Choroid plexus epithelial cell (primary cell): ENCODE measurements around the gene DNASE2.

Experiments
- DNase-seq: peaks from one replicate; pipeline ENCODE4 v3.0.0-alpha.2; 2010; ENCODE audit warnings: low read depth
- H3K4me3 ChIP-seq: 2 replicates; pipeline ENCODE4 v1.5.1; 2011; ENCODE audit warnings: low read depth, mild to moderate bottlenecking, control low read depth, low read length, moderate library complexity
- TF ChIP-seq, protein P1 (sequence below): conservative IDR thresholded peaks from 2 replicates; pipeline ENCODE4 v1.5.1; 2011; ENCODE audit warnings: low read depth, mild to moderate bottlenecking, control low read depth, inconsistent platforms, low read length, moderate library complexity

The DNASE2 gene

GRCh38 chr19:12885749-12886650 lies 4.8 kb upstream of the DNASE2 start:
- TF ChIP-seq, protein P1, sequence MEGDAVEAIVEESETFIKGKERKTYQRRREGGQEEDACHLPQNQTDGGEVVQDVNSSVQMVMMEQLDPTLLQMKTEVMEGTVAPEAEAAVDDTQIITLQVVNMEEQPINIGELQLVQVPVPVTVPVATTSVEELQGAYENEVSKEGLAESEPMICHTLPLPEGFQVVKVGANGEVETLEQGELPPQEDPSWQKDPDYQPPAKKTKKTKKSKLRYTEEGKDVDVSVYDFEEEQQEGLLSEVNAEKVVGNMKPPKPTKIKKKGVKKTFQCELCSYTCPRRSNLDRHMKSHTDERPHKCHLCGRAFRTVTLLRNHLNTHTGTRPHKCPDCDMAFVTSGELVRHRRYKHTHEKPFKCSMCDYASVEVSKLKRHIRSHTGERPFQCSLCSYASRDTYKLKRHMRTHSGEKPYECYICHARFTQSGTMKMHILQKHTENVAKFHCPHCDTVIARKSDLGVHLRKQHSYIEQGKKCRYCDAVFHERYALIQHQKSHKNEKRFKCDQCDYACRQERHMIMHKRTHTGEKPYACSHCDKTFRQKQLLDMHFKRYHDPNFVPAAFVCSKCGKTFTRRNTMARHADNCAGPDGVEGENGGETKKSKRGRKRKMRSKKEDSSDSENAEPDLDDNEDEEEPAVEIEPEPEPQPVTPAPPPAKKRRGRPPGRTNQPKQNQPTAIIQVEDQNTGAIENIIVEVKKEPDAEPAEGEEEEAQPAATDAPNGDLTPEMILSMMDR: no peak
- no peak overlapping the region for H3K4me3 ChIP-seq
- no peak for DNase-seq

DNA sequence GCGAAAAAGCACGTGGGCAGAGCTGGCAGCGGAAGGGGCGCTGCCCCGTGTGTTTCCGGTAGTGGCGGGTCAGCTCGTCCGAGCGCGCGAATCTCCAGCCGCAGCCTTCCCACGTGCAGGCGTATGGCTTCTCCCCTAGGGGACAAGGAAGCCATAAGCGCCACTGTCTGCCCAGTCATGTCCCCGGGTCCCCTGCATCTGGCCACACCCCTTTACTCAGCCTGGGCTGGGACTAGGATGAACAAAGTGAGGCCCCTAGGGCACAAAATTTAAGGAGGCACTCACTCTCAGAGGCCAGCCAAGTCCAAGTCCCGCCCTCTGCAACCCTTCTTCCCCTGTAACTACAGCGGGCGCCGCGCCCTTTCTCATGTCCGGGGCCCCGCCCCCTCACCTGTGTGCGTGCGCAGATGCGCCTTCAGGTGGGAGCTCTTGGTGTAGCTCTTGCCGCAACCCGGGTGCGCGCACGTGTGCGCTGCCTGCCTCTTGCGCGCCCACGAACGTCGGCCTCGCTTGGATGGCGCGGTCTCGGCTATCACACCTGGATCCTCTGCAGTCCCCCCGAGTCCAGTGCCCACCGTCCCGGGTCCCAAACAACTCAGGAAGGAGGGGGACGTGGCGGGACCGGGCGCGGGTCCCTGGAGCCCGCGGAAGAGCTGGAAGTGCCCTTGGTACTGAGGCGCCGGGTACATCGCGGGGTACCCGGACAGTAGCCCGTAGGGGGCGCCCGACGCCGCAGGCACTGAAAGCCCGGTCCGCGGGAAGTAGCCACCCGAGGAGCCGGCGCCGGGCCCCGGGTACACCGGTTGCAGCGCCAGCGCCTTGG lies 3.9 kb upstream of the DNASE2 start:
- DNase-seq: peak; percentile 58
- TF ChIP-seq, protein P1: peak; percentile 69
- peak overlapping the region; percentile 32 for H3K4me3 ChIP-seq

DNA sequence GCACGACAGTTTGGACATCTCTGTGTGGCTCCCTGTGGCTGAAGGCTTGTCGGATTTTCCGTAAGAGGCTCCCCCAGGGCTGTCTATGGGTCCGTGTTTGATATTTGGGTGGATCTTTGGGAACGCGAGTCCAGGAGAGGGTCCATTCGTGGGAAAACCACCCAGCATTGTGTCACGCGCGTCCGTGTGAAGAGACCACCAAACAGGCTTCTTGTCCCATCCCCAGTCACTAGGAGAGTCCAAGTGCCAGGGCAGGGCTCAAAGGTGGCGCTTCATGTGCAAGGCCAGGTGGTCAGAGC lies 3.3 kb upstream of the DNASE2 start:
- no peak overlapping the region for H3K4me3 ChIP-seq
- TF ChIP-seq, protein P1: no peak
- DNase-seq: no peak

DNA sequence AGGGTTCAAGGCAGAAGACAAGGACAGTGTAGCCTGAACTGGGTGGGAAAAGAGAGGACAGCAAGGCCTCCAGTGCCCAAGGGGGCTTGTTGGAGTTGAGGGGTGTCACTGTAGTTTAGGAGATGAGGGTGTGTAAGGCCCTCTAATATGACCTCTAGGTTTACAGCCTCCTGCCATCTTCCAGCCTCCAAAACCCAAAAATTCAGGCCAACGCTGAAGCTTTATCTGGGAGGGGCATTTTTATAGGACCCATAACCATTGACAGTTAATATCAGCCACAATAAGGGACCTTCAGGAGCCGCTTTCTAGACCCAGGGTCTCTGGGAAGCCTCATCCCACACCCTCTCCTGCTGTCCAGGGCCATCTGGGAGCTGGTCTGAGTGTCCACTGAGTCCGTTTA lies 3.0 kb upstream of the DNASE2 start:
- no peak overlapping the region for H3K4me3 ChIP-seq
- TF ChIP-seq, protein P1: no peak
- no peak for DNase-seq

DNA sequence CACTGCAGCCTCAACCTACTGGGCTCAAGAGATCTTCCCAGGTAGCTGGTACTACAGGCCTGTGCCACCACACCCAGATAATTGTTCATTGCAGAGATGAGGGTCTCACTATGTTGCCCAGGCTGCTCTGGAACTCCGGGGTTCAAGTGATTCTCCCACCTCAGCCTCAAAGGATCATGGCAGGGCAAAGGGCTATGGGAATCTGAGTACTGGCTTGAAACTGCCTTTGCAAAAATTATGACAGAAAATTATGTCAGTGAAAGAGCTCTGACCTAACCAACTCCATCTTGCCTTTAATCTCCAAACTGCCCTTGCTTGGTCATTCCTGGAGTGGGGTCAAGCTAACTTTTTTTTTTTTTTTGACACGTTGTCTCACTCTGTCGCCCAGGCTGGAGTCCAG lies 1.3 kb upstream of the DNASE2 start:
- DNase-seq: no peak
- no peak overlapping the region for H3K4me3 ChIP-seq
- TF ChIP-seq, protein P1: no peak

DNA sequence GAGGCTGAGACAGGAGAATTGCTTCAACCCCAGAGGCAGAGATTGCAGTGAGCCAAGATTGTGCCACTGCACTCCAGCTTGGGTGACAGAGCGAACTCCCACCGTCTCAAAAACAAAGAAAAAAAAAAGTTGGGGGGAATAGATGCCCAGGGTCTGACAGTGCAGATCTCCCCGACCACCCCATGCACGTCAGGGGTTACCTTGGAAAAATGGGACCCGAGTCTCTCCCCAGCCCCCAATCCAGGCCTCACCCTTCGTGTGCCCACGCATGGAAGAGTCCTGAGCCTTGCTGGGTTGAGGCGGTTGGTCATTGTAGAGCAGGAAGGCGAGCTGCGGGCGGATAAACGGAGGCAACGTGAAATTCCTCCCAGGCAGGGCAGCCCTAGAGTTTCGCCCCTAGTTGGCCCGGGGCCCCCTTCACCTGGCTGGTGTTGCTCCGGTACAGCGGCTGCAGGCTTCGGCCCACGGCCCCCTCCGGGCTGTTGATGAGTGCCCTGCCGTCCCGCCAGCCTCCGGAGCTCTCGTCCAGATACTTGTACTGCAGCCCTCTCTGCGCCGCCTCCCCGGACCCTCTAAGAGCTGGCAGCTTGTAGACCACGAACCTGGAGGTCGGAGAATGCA lies 588 bp downstream of the DNASE2 start:
- peak overlapping the region; percentile 79 for H3K4me3 ChIP-seq
- DNase-seq: peak; percentile 16
- TF ChIP-seq, protein P1: no peak
